ENCODE measurements around the gene NDUFV1. TPM values are rescaled to one million over a fixed set of nuclear protein-coding genes. Genes with fewer than 3 reads are reported as not detected.

NDUFV1 gene
- total and polyA plus RNA-seq, 9 of the 15 experiments (the other 6 are each of a cell fraction or from before 2014, with no cell fraction given): 10.8 to 423 (median 209) TPM

- TF ChIP-seq ZBTB40 (IDR thresholded peaks at IDR 0.05) (no peak), ZBTB40 (CRISPR knock-in tag; IDR thresholded peaks at IDR 0.05) (no peak), TAL1 (IDR thresholded peaks at IDR 0.05) (no peak), NCOR1 (IDR thresholded peaks at IDR 0.05) (no peak), POLR2G (IDR thresholded peaks at IDR 0.05; ENCODE audit: low read depth, low read length) (peak; percentile 39; the same call in 1 of the 2 replicates), FOXP1 (CRISPR knock-in tag; IDR thresholded peaks at IDR 0.05) (no peak), NCOA4 (IDR thresholded peaks at IDR 0.05; ENCODE audit: partially characterized antibody) (no peak), ZNF311 (CRISPR knock-in tag; IDR thresholded peaks at IDR 0.05) (no peak), SPI1 (IDR thresholded peaks at IDR 0.05; ENCODE audit: borderline replicate concordance, low read depth, low read length) (no peak), SRF (CRISPR knock-in tag; IDR thresholded peaks at IDR 0.05) (no peak)
These were observed 26.4 kb downstream of the NDUFV1 start (continued) for GRCh38 chr11:67632982-67633755.
